ENCODE data around the gene IL3RA.
"Not testable (repeated sequence)": the region's sequence is repeated elsewhere in the genome, so short reads cannot be mapped to it uniquely, and the experiment has no call there.

The IL3RA gene

GRCh38 chrX:1423215-1423614 lies 86.6 kb downstream of the IL3RA start:
- no peak for DNase-seq (ENCODE audit: low read depth in 2 of 2)

DNA sequence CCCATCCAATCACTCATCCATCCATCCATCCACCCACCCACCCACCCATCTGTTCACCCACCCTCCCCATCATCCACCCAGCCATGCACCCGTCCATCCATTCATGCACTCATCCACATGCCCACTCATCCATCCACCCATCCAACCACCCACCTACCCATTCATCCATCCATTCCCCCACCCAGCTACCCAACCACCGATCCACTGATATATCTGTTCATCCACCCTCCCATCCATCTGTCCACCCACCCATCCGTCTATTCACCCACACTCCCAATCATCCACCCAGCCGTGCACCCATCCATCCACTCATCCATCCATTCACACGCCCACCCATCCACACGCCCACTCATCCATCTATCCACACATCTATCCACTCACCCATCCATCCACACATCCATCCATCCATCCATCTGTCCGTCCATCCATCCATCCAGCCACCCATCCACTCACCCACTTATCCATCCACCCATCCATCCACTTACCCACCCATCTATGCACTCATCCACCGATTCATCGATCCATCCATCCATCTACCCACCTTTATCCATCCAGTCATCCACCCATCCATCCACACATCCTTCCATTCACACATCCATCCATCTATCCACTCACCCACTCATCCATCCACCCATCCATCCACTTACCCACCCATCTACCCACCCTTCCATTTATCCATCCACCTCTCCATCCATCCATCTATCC lies 87.7 kb downstream of the IL3RA start:
- no peak for DNase-seq (ENCODE audit: low read depth in 2 of 2)

GRCh38 chrX:1425381-1425780 lies 88.8 kb downstream of the IL3RA start:
- no peak for DNase-seq (ENCODE audit: low read depth in 2 of 2)

GRCh38 chrX:1426321-1426720 lies 89.7 kb downstream of the IL3RA start:
- DNase-seq (ENCODE audit: low read depth in 2 of 2) = not testable (repeated sequence)

GRCh38 chrX:1427756-1428155 lies 91.2 kb downstream of the IL3RA start:
- no peak for DNase-seq (ENCODE audit: low read depth in 2 of 2)

DNA sequence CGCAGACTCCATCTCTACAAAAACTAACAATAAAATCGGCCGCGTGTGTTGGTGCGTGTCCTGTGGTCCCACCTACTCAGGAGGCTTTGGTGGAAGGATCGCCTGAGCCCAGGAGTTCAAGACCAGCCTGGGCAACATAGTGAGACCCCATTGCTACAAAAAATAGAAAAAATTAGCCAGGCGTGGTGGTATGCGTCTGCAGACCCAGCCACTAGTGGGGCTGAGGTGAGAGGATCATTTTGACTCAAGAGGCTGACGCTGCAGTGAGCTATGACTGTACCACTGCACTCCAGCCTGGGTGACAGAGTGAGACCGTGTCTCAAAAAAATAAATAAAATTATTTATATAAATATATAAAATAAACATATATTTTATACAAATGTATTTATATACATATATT lies 93.9 kb downstream of the IL3RA start:
- DNase-seq (ENCODE audit: low read depth in 2 of 2) = no peak
